OCI-LY1 (cell line): ENCODE measurements around the gene SDK2.

ENCODE experiments used
- H2AFZ ChIP-seq: fragments of 200-600 bp; sonication (generic), shearing (Covaris generic); 2 replicates; pipeline ENCODE4 v1.6.0; 2014; ENCODE audit warnings: antibody characterized with exemption, mild to moderate bottlenecking, low read length
- H3F3A ChIP-seq: fragments of 200-600 bp; sonication (generic), shearing (Covaris generic); 2 replicates; pipeline ENCODE4 v1.6.0; 2014; ENCODE audit warnings: mild to moderate bottlenecking, antibody characterized with exemption, low read length, moderate library complexity; ENCODE audit not compliant: insufficient read depth
- H3K27ac ChIP-seq: fragments of 200-600 bp; sonication (generic); 2 replicates; pipeline ENCODE4 v1.5.1; 2014; ENCODE audit warnings: low read length, mixed run types, mild to moderate bottlenecking, low read depth; ENCODE audit not compliant: poor library complexity, severe bottlenecking
- H3K27me3 ChIP-seq: fragments of 200-600 bp; sonication (generic); 2 replicates; pipeline ENCODE4 v1.6.0; 2014; ENCODE audit warnings: antibody characterized with exemption, mild to moderate bottlenecking, low read length, moderate library complexity; ENCODE audit not compliant: insufficient read depth
- H3K36me3 ChIP-seq: fragments of 200-600 bp; sonication (generic); 2 replicates; pipeline ENCODE4 v1.6.1; 2014; ENCODE audit warnings: mild to moderate bottlenecking, antibody characterized with exemption, low read length, moderate library complexity, mixed read lengths; ENCODE audit not compliant: insufficient read depth
- H3K4me1 ChIP-seq: fragments of 200-600 bp; sonication (generic); 2 replicates; pipeline ENCODE4 v1.5.1; 2014; ENCODE audit warnings: mild to moderate bottlenecking, low read length, moderate library complexity; ENCODE audit not compliant: insufficient read depth, severe bottlenecking
- H3K4me2 ChIP-seq: fragments of 200-600 bp; sonication (generic), shearing (Covaris generic); 2 replicates; pipeline ENCODE4 v1.6.1; 2014; ENCODE audit warnings: low read length
- H3K4me3 ChIP-seq: fragments of 200-600 bp; sonication (generic); 2 replicates; pipeline ENCODE4 v1.5.1; 2014; ENCODE audit warnings: low read length, low read depth, mild to moderate bottlenecking, mixed read lengths; ENCODE audit not compliant: poor library complexity, severe bottlenecking
- H3K79me2 ChIP-seq: fragments of 200-600 bp; shearing (Covaris generic); 2 replicates; pipeline ENCODE4 v1.6.1; 2016; ENCODE audit warnings: mixed run types, low read length, mixed read lengths; ENCODE audit not compliant: insufficient read depth
- H3K9ac ChIP-seq: fragments of 200-600 bp; sonication (generic), shearing (Covaris generic); 2 replicates; pipeline ENCODE4 v1.6.1; 2014; ENCODE audit warnings: mild to moderate bottlenecking, low read length, mixed read lengths
- H3K9me2 ChIP-seq: fragments of 200-600 bp; sonication (generic), shearing (Covaris generic); 2 replicates; pipeline ENCODE4 v1.6.1; 2014; ENCODE audit warnings: low read depth, mild to moderate bottlenecking, low read length, mixed read lengths
- H3K9me3 ChIP-seq: fragments of 200-600 bp; shearing (Covaris generic); 2 replicates; pipeline ENCODE4 v1.6.1; 2014; ENCODE audit warnings: low read length, mixed read lengths
- H4K20me1 ChIP-seq: fragments of 200-600 bp; sonication (generic), shearing (Covaris generic); 2 replicates; pipeline ENCODE4 v1.6.0; 2016; ENCODE audit warnings: mild to moderate bottlenecking, low read length; ENCODE audit not compliant: insufficient read depth
- EZH2 ChIP-seq: fragments of 200-600 bp; sonication (generic), shearing (Covaris generic); IDR thresholded peaks from 2 replicates; pipeline ENCODE4 v1.8.0; 2017; ENCODE audit warnings: borderline replicate concordance, mixed run types, mild to moderate bottlenecking, antibody characterized with exemption, low read length, moderate library complexity, mixed read lengths
- TF ChIP-seq, protein P1 (sequence below): fragments of 200-600 bp; sonication (generic), shearing (Covaris generic); IDR thresholded peaks from 2 replicates; pipeline ENCODE4 v1.5.1; 2017; ENCODE audit warnings: mild to moderate bottlenecking, antibody characterized with exemption, low read length, moderate library complexity, mixed read lengths

SDK2 gene

DNA sequence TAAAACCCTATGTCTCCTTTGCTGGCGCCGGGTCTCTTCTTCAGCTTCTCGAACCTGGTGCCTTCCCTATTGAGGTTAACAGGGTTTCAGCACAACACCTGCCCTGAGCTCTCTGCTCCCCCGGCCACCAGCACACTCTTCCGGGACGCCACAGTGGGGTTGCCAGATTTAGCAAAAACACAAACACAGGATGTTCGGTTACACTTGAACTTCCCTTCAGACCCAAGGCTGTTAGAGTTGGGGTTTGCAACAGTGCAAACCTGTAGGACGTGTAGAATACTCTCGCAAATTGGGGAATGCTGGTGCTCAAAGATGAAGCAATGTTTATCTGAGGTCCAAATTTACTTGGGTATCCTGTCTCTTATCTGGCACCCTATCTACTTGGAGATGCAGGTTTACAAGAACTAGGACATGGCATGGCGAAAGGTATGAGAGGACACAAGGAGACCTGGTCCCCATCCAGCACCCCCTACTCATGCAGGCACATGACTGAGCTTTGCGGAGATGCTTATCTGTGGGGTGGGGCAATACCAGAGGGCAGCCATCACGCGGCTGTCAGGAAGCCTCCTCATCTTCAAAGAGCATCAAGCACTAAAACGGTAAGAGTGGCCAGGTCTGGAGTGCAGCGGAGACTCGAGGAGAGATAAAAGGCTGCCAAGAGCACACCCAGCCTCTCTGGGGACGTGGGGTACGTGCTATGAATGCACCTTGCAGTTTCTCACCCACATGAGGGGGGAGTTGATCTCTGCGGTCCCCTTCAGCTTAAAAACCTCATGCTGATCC, 52.8 kb downstream of the SDK2 start:
- H3K27me3 ChIP-seq, result no peaks in the 10 kb centered on the region
- H3K4me3 ChIP-seq, result peak overlapping the region; percentile 44
- H3F3A ChIP-seq, result no peaks in the 10 kb centered on the region
- peaks cover 70% of the 10 kb centered on the region for H3K4me1 ChIP-seq
- no peaks in the 10 kb centered on the region for H3K36me3 ChIP-seq
- no peaks in the 10 kb centered on the region for H3K9me3 ChIP-seq
- no peaks in the 10 kb centered on the region for H4K20me1 ChIP-seq
- H3K9me2 ChIP-seq, result no peaks in the 10 kb centered on the region
- no peak for TF ChIP-seq EZH2
- TF ChIP-seq, protein P1, sequence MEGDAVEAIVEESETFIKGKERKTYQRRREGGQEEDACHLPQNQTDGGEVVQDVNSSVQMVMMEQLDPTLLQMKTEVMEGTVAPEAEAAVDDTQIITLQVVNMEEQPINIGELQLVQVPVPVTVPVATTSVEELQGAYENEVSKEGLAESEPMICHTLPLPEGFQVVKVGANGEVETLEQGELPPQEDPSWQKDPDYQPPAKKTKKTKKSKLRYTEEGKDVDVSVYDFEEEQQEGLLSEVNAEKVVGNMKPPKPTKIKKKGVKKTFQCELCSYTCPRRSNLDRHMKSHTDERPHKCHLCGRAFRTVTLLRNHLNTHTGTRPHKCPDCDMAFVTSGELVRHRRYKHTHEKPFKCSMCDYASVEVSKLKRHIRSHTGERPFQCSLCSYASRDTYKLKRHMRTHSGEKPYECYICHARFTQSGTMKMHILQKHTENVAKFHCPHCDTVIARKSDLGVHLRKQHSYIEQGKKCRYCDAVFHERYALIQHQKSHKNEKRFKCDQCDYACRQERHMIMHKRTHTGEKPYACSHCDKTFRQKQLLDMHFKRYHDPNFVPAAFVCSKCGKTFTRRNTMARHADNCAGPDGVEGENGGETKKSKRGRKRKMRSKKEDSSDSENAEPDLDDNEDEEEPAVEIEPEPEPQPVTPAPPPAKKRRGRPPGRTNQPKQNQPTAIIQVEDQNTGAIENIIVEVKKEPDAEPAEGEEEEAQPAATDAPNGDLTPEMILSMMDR, result no peak
- H3K27ac ChIP-seq, result peak overlapping the region; percentile 97
- no peaks in the 10 kb centered on the region for H3K79me2 ChIP-seq
- peak overlapping the region; percentile 68 for H3K4me2 ChIP-seq
- H2AFZ ChIP-seq, result no peak overlapping the region
- H3K9ac ChIP-seq, result peak overlapping the region; percentile 51; the same call in 1 of the 2 replicates

DNA sequence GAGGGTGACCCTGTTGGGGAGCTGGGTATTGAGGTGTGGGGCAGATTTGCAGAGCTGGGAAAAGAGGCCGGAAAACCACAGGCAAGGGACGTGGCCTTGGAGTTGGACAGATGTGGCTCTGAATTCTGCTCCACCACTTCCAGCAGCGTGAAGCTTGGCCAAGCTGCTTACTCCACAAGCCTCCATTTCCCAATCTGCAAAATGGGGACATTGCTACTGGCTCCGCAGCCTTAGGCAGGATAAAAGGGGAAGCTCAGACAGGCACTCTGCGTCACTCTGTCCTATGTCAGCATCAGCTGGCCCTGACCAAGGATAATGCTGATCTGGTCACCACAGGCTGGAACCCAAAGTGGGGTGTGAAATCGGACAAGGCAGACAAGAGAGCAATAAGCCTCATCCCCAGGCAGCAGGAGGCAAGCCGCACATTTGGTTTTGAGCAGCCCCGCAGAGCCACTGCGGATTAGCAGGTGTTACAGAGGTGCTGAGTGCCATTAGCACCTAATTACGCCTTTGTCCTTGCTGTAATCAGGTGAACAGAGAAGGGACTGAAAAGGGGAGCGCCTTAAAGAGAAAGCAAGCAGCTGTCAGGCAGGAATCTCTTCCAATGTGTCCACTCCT, 54.8 kb downstream of the SDK2 start:
- Histone ChIP-seq H3K9me3 (no peaks in the 10 kb centered on the region), H3K9ac (peak overlapping the region; percentile 56; the same call in 1 of the 2 replicates), H4K20me1 (no peaks in the 10 kb centered on the region), H3K4me1 (peaks cover 70% of the 10 kb centered on the region), H2AFZ (no peak overlapping the region), H3K9me2 (no peaks in the 10 kb centered on the region), H3F3A (no peaks in the 10 kb centered on the region), H3K4me3 (no peak overlapping the region), H3K27ac (peak overlapping the region; percentile 97), H3K79me2 (no peaks in the 10 kb centered on the region), H3K36me3 (no peaks in the 10 kb centered on the region), H3K4me2 (peak overlapping the region; percentile 48; the same call in 1 of the 2 replicates), H3K27me3 (no peaks in the 10 kb centered on the region)
- TF ChIP-seq EZH2, result no peak
- TF ChIP-seq, protein P1, result no peak

DNA sequence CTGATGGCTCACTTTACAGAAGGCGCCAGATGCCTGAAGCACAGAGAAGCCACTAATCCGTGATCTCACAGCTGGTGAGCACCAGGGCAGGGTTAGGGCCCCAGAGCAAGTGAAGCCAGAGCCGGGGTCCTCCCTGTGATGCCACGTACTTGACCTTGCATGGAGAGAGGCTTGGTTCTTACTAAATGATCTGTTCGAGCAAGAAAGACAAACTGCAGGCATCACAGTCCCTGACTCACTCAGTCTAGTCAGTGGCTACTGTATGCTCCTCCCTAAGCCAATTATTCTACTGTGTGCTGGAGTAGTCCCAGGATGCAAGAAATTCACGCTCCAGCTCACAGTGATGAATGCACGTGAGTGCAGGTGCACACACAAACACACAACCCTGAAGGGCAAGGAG, 55.4 kb downstream of the SDK2 start:
- H3K27ac ChIP-seq, result peak overlapping the region; percentile 97
- TF ChIP-seq, protein P1, result no peak
- no peak for TF ChIP-seq EZH2

More for the DNA sequence above, 55.4 kb downstream of the SDK2 start:
- Histone ChIP-seq H4K20me1 (no peaks in the 10 kb centered on the region), H3F3A (no peaks in the 10 kb centered on the region), H3K4me3 (peak overlapping the region; percentile 27), H3K9me2 (no peaks in the 10 kb centered on the region), H3K9me3 (no peaks in the 10 kb centered on the region), H2AFZ (no peak overlapping the region), H3K4me1 (peaks cover 70% of the 10 kb centered on the region), H3K4me2 (peak overlapping the region; percentile 48; the same call in 1 of the 2 replicates), H3K79me2 (no peaks in the 10 kb centered on the region), H3K27me3 (no peaks in the 10 kb centered on the region), H3K36me3 (no peaks in the 10 kb centered on the region), H3K9ac (peak overlapping the region; percentile 56; the same call in 1 of the 2 replicates)
